PC-9 (cell line): ENCODE measurements around the gene C1orf105. TPM values are rescaled to one million over a fixed set of nuclear protein-coding genes. Genes with fewer than 3 reads are reported as not detected.

Experiments
- BruUV-seq: library from RNA; stranded (reverse); fragments of 400-500 nt; replicated peaks from 2 replicates; lab custom pipeline; 2021; lab: Mats Ljungman, UMichigan
- CTCF ChIA-PET: fragments of 300-600 bp; sonication (Branson Sonifier 250); formaldehyde crosslinking; loops from one replicate; lab custom pipeline; 2022; ENCODE audit warnings: antibody characterized with exemption; lab: Charles Lee
- POLR2A ChIA-PET: fragments of 300-600 bp; sonication (Branson Sonifier 250); formaldehyde crosslinking; loops from one replicate; lab custom pipeline; 2022; ENCODE audit warnings: antibody characterized with exemption; ENCODE audit not compliant: unreplicated experiment; lab: Charles Lee
- DNase-seq, 2 experiments: peaks; one replicate each; pipeline versions ENCODE4 v3.0.0 to v3.0.0-alpha.2; 2015 to 2022; ENCODE audit warnings: mixed read lengths in 1 of 2
- H2AFZ ChIP-seq: fragments of 200-600 bp; sonication (generic); 2 replicates; pipeline ENCODE4 v1.8.1; 2017; ENCODE audit warnings: antibody characterized with exemption
- H3F3A ChIP-seq: fragments of 200-600 bp; sonication (generic); 2 replicates; pipeline ENCODE4 v1.8.1; 2017; ENCODE audit warnings: antibody characterized with exemption, mild to moderate bottlenecking, low read depth; ENCODE audit not compliant: insufficient read depth
- H3K27ac ChIP-seq: fragments of 200-600 bp; sonication (generic); 2 replicates; pipeline ENCODE4 v1.6.1; 2016; ENCODE audit warnings: mixed run types
- H3K27me3 ChIP-seq: fragments of 200-600 bp; sonication (generic); 2 replicates; pipeline ENCODE4 v1.6.1; 2016; ENCODE audit warnings: low read depth, mixed run types; ENCODE audit not compliant: insufficient read depth
- H3K36me3 ChIP-seq: fragments of 200-600 bp; sonication (generic); 2 replicates; pipeline ENCODE4 v1.6.1; 2016; ENCODE audit warnings: low read depth, mixed run types
- H3K4me1 ChIP-seq: fragments of 200-600 bp; sonication (generic); replicated peaks from 2 replicates; pipeline ENCODE4 v1.6.1; 2016; ENCODE audit warnings: mixed run types; ENCODE audit not compliant: insufficient read depth
- H3K4me2 ChIP-seq: fragments of 200-600 bp; sonication (generic); 2 replicates; pipeline ENCODE4 v1.6.1; 2017; ENCODE audit warnings: mixed run types
- H3K4me3 ChIP-seq: fragments of 200-600 bp; sonication (generic); 2 replicates; pipeline ENCODE4 v1.6.1; 2016; ENCODE audit warnings: mixed run types
- H3K79me2 ChIP-seq: fragments of 200-600 bp; sonication (generic); 2 replicates; pipeline ENCODE4 v1.6.1; 2017; ENCODE audit warnings: low read depth, mixed run types
- H3K9me2 ChIP-seq: fragments of 200-600 bp; sonication (generic); 2 replicates; pipeline ENCODE4 v1.8.1; 2017; ENCODE audit warnings: mild to moderate bottlenecking; ENCODE audit not compliant: insufficient read depth
- H3K9me3 ChIP-seq: fragments of 200-600 bp; sonication (generic); 2 replicates; pipeline ENCODE4 v1.8.1; 2016; ENCODE audit warnings: low read depth; ENCODE audit not compliant: insufficient read depth
- H4K20me1 ChIP-seq: fragments of 200-600 bp; sonication (generic); 2 replicates; pipeline ENCODE4 v1.8.1; 2017; ENCODE audit not compliant: insufficient read depth
- CTCF ChIP-seq: fragments of 200-600 bp; sonication (generic); conservative IDR thresholded peaks from 2 replicates; pipeline ENCODE4 v1.6.1; 2017; ENCODE audit warnings: mixed run types, antibody characterized with exemption, mild to moderate bottlenecking, moderate library complexity
- EZH2 ChIP-seq: fragments of 200-600 bp; sonication (generic); IDR thresholded peaks from 2 replicates; pipeline ENCODE4 v1.8.0; 2017; ENCODE audit warnings: antibody characterized with exemption, low read depth
- intact Hi-C: fragments of 100-400 bp; cut with micrococcal nuclease; formaldehyde crosslinking; loops from one replicate; pipeline ENCODE4 v1.10.0; 2022; ENCODE audit not compliant: unreplicated experiment
- total RNA-seq: library from RNA; stranded (reverse); gene quantifications from 2 replicates; pipeline ENCODE4 v1.2.3, GENCODE V29; 2021

The C1orf105 gene
- total RNA-seq, 1 experiment from 2014 or later = not detected

- ChIA-PET CTCF (interaction anchor here (0.6 kb wide), 1 partner anchor 397 kb away, joined by 3 read pairs; no protein-coding TSS in a partner anchor), POLR2A (no interaction called here)
- no peak overlapping the region for H2AFZ ChIP-seq
- no peak overlapping the region for H3K4me3 ChIP-seq
- intact Hi-C loops = no loop called here
- H3K4me1 ChIP-seq = no peaks in the 10 kb centered on the region
- BruUV-seq = no TSS peak
- DNase-seq = no peak
- H3K9me2 ChIP-seq = no peaks in the 10 kb centered on the region
- H3K4me2 ChIP-seq = no peak overlapping the region
- no peaks in the 10 kb centered on the region for H3K36me3 ChIP-seq
- H3F3A ChIP-seq = no peaks in the 10 kb centered on the region
- H4K20me1 ChIP-seq = no peaks in the 10 kb centered on the region
- no peaks in the 10 kb centered on the region for H3K27me3 ChIP-seq
- TF ChIP-seq CTCF (no peak), EZH2 (no peak)
- no peak overlapping the region for H3K27ac ChIP-seq
- no peaks in the 10 kb centered on the region for H3K79me2 ChIP-seq
- no peaks in the 10 kb centered on the region; the same call in 1 of the 2 replicates for H3K9me3 ChIP-seq
Measured at GRCh38 chr1:172382406-172382805, 38.1 kb upstream of the C1orf105 start.

GRCh38 chr1:172382990-172383389 lies 37.5 kb upstream of the C1orf105 start:
- Histone ChIP-seq H3K4me1 (no peaks in the 10 kb centered on the region), H3K36me3 (no peaks in the 10 kb centered on the region), H3K4me2 (no peak overlapping the region), H3K9me3 (no peaks in the 10 kb centered on the region; the same call in 1 of the 2 replicates), H3K27me3 (no peaks in the 10 kb centered on the region), H3K79me2 (no peaks in the 10 kb centered on the region), H3K27ac (no peak overlapping the region), H4K20me1 (no peaks in the 10 kb centered on the region), H3K4me3 (no peak overlapping the region), H3F3A (no peaks in the 10 kb centered on the region), H3K9me2 (no peaks in the 10 kb centered on the region), H2AFZ (no peak overlapping the region)
- POLR2A ChIA-PET = no interaction called here
- TF ChIP-seq CTCF = no peak
- TF ChIP-seq EZH2 = no peak
- BruUV-seq = no TSS peak
- CTCF ChIA-PET = no interaction called here
- intact Hi-C loops = no loop called here
- DNase-seq = no peak

GRCh38 chr1:172383536-172383935 lies 36.9 kb upstream of the C1orf105 start:
- H3K27me3 ChIP-seq = no peaks in the 10 kb centered on the region
- H3K79me2 ChIP-seq = no peaks in the 10 kb centered on the region
- TF ChIP-seq EZH2 = no peak
- no peak for TF ChIP-seq CTCF
- no peak overlapping the region for H2AFZ ChIP-seq
- intact Hi-C loops = no loop called here
- no peaks in the 10 kb centered on the region for H3K36me3 ChIP-seq
- H3K27ac ChIP-seq = no peak overlapping the region
- no peaks in the 10 kb centered on the region; the same call in 1 of the 2 replicates for H3K9me3 ChIP-seq
- CTCF ChIA-PET = no interaction called here
- H3K4me3 ChIP-seq = no peak overlapping the region
- no peaks in the 10 kb centered on the region for H3K9me2 ChIP-seq
- H3K4me1 ChIP-seq = no peaks in the 10 kb centered on the region
- DNase-seq = no peak
- no peaks in the 10 kb centered on the region for H3F3A ChIP-seq
- POLR2A ChIA-PET = interaction anchor here (0.6 kb wide), 1 partner anchor 343 kb away, joined by 7 read pairs; no protein-coding TSS in a partner anchor
- no peak overlapping the region for H3K4me2 ChIP-seq
- H4K20me1 ChIP-seq = no peaks in the 10 kb centered on the region
- no TSS peak for BruUV-seq
